Stimulated activated CD8-positive, alpha-beta memory T cell treated with anti-CD3 and anti-CD28 coated beads, Interleukin-12 subunit alpha, Interleukin-12 subunit beta, amount 100 ng/mL, for 4 hours (primary cell): ENCODE data around the gene KRTAP5-7.

Experiments
- DNase-seq: peaks from one replicate; pipeline ENCODE4 v3.0.0-alpha.2; 2020; ENCODE audit warnings: low read depth

The KRTAP5-7 gene

GRCh38 chr11:71496421-71496820 lies 30.6 kb upstream of the KRTAP5-7 start:
- no peak for DNase-seq

DNA sequence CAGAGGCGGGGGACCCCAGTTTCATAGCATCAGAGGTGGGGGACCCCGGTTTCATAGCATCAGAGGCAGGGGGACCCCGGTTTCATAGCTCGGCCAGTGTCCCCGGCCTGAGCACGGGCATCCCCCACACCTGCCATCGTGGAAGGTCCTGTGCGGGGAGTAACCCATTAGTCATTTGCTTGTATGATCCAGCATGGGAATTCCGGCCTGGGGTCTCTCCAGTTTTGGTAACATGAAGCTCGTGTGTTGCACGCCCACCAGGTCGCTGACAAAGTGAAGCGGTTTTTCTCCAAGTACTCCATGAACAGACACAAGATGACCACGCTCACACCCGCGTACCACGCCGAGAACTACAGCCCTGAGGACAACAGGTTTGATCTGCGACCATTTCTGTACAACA lies 29.0 kb upstream of the KRTAP5-7 start:
- DNase-seq: no peak

- DNase-seq: no peak
Measured at GRCh38 chr11:71499125-71499524, 27.9 kb upstream of the KRTAP5-7 start.

DNA sequence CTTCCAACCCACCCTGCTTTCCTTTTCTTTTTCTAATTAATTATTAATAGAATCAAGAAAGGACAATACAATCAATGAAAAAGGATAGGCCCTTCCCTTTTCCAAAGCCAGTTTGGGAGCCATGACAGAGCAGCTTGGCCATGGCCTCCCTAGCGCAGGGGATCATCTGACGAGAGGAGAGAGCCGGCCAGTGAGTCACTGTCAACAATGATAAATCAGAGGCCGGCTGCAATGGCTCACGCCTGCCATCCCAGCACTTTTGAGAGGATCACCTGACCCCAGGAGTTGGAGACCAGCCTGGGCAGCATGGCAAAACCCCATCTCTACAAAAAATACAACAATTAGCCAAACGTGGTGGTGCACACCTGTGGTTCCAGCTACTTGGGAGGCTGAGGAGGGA lies 27.5 kb upstream of the KRTAP5-7 start:
- no peak for DNase-seq

DNA sequence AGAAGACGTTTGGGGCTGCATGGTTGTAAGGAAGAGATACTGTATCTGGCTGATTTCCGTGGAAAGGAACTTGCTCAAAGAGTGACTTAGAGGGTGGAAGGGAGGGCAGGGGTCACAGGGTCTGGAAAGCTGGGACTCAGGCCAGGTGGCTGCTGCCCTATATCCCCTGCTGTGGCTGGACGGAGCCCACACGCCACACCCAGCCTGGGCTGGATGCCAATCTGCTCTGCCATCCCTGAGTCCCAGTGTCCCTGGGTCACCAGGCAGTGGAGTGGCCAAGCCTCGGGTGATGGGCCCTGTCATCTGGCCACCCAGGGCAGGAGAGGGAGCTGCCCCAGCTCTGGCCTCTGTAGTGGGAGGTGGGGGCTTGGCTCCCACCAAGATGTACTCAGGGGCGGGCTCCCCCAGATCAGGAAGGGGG lies 26.5 kb upstream of the KRTAP5-7 start:
- DNase-seq: no peak

GRCh38 chr11:71501071-71501985 lies 25.7 kb upstream of the KRTAP5-7 start:
- no peak for DNase-seq

GRCh38 chr11:71502026-71502425 lies 25.0 kb upstream of the KRTAP5-7 start:
- DNase-seq: no peak

- DNase-seq: no peak
Measured at GRCh38 chr11:71502871-71503435, 24.1 kb upstream of the KRTAP5-7 start.

DNA sequence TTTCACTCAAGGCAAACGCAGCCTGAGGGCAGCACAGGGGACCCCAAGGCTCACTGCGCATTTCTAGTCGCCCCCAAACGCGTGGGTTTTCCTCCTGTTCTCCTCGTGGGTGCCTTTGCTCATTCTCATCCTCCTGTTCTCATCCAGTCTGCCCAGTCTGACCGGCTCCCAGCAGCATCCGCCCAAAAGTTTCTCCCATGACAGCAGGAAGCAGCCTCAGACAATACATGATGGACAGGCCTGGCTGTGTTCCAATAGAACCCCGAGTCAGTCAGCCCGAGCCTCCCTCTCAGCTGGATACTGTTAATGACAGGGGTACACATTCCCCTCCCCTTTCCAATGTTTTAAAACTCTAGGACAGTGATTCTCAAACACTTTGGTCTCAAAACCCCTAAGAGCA lies 22.5 kb upstream of the KRTAP5-7 start:
- no peak for DNase-seq

DNA sequence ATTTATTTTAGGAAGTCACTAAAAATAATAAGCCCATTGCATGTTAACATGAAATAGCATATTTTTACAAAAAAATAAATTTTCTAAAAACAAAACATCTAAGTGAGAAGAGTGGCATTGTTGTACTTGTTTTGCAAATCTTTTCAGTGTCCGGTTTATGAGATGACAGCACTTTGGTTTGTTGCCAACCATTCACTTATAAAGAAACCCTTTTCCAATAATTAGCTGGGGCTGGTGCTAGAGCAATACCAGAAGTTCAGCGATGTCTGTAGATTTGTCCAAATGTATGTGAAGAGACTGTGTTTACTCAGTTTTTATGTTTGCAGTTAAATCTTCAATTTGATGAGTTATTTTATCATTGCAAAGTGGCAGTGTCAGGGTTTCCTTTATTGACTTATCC lies 22.1 kb upstream of the KRTAP5-7 start:
- DNase-seq: no peak

DNA sequence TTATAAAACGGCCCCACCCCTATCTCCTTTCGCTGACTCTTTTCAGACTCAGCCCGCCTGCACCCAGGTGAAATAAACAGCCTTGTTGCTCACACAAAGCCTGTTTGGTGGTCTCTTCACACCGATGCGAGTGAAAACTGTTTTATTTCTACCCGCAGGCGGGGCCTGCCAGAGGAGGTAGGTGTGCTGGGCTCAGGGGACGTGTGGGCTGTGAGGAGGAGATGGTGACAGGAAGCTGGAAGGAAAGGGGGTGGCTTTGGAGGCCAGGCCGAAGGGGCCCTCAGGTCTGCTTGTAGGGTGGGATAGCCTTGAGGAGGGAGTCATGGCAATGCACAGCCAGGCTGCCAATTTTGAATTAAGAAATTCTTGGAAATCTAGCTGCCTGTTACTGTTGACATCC lies 21.3 kb upstream of the KRTAP5-7 start:
- DNase-seq: no peak

GRCh38 chr11:71507102-71507501 lies 20.0 kb upstream of the KRTAP5-7 start:
- DNase-seq: no peak

GRCh38 chr11:71518506-71519471 lies 8.3 kb upstream of the KRTAP5-7 start:
- no peak for DNase-seq

DNA sequence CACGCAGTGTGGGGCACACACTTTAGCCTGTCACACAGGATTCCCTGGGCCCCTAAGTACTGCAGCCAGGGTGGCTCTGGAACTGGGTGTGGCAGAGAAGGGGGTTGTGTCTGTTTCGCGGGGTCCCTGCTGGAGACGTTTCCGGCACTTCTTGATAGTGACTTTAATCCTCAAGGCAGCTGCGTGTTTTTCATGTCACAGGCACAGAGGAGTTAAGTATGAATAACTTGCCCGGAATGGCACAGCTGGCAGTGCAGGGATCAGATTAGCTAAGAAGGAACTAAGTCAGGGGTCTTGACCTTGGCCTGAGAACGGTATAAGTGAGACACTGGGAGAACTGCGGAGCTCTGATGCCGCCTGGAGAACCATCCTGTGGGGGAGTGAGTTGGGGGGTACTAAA lies 7.5 kb upstream of the KRTAP5-7 start:
- no peak for DNase-seq

- DNase-seq: no peak
Measured at GRCh38 chr11:71525188-71525937, 1.7 kb upstream of the KRTAP5-7 start.

GRCh38 chr11:71525938-71526495 lies 1.1 kb upstream of the KRTAP5-7 start:
- DNase-seq: no peak

GRCh38 chr11:71527576-71528210 lies 626 bp downstream of the KRTAP5-7 start:
- no peak for DNase-seq

GRCh38 chr11:71530602-71531001 lies 3.5 kb downstream of the KRTAP5-7 start:
- DNase-seq: no peak

DNA sequence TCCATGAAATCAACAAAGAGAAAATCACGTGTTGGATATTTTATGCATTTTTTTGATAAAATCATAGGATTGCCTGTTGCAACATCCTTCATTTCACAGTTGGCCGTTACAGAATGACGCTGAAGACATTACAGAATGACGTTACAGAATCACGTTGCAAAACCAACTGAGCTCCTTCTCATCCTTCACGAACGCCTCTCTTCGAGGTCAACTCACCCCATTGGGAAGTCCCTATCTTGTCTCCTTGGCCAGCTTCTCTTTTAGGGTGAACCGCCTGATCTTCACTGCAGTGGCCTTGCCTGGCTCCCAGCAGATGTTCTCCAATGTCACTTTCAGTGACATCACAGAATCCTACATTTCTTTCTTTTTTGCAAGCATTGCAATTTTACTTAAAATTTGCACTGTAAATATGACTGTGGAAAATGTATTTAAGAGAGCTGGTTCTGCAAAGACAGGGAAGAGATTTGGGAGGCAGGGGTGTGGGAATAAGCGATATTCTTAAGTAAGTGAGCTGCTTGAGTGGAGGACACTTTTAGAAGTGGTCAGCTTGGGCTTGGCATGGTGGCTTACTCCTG lies 5.1 kb downstream of the KRTAP5-7 start:
- DNase-seq: no peak
